Neural progenitor cell (in vitro differentiated cells): ENCODE results near the gene INPP4B.

Source experiments
- EZH2 ChIP-seq: fragments of 200-600 bp; sonication (generic); IDR thresholded peaks from 2 replicates; pipeline ENCODE4 v1.6.1; 2017; ENCODE audit warnings: antibody characterized with exemption, mild to moderate bottlenecking, moderate library complexity
- EZH2phosphoT487 ChIP-seq: fragments of 200-600 bp; sonication (generic); IDR thresholded peaks from 2 replicates; pipeline ENCODE4 v1.6.1; 2017; ENCODE audit warnings: antibody characterized with exemption
- TF ChIP-seq, protein P1 (sequence below): fragments of 200-600 bp; sonication (generic); IDR thresholded peaks from 2 replicates; pipeline ENCODE4 v1.5.1; 2017; ENCODE audit warnings: antibody characterized with exemption, mild to moderate bottlenecking

DNA sequence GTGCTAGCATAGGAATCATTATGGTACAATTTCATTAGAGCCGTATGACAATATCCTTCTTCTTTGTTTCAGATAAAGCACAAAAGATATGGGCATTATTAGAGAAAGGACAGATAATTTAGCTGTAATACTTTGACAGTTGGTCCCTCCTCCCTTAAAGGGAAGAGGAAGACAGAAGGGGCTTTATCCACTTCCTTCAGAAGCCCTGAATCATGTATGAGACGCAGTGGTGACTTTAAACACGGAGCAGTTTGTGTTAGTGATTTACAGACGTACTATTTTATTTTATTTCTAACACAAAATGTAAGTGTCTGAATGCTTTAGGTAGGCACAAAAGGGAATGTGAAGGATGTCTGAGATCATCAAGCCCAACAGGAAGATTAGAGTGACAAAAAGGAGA is 742.1 kb downstream of the INPP4B start:
- TF ChIP-seq, protein P1, sequence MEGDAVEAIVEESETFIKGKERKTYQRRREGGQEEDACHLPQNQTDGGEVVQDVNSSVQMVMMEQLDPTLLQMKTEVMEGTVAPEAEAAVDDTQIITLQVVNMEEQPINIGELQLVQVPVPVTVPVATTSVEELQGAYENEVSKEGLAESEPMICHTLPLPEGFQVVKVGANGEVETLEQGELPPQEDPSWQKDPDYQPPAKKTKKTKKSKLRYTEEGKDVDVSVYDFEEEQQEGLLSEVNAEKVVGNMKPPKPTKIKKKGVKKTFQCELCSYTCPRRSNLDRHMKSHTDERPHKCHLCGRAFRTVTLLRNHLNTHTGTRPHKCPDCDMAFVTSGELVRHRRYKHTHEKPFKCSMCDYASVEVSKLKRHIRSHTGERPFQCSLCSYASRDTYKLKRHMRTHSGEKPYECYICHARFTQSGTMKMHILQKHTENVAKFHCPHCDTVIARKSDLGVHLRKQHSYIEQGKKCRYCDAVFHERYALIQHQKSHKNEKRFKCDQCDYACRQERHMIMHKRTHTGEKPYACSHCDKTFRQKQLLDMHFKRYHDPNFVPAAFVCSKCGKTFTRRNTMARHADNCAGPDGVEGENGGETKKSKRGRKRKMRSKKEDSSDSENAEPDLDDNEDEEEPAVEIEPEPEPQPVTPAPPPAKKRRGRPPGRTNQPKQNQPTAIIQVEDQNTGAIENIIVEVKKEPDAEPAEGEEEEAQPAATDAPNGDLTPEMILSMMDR = no peak
- TF ChIP-seq EZH2 (no peak), EZH2phosphoT487 (no peak)
